T47D (cell line): Measurements from ENCODE around the gene BIN1.

Experiments used
- DNase-seq, 2 experiments: peaks; one replicate each; pipeline versions ENCODE4 v3.0.0 to v3.0.0-alpha.2; 2011 to 2012; ENCODE audit warnings: low read depth in 1 of 2, low spot score in 1 of 2
- JUND ChIP-seq: IDR thresholded peaks from 2 replicates; pipeline ENCODE4 v1.6.1; 2012; ENCODE audit warnings: low read depth
- in situ Hi-C: cut with HindIII; loops from 2 replicates; pipeline ENCODE4 v1.10.0; 2016; ENCODE audit warnings: low sequenced_read_pairs, low pct_unique_long_range_greater_than_20kb

BIN1 gene

DNA sequence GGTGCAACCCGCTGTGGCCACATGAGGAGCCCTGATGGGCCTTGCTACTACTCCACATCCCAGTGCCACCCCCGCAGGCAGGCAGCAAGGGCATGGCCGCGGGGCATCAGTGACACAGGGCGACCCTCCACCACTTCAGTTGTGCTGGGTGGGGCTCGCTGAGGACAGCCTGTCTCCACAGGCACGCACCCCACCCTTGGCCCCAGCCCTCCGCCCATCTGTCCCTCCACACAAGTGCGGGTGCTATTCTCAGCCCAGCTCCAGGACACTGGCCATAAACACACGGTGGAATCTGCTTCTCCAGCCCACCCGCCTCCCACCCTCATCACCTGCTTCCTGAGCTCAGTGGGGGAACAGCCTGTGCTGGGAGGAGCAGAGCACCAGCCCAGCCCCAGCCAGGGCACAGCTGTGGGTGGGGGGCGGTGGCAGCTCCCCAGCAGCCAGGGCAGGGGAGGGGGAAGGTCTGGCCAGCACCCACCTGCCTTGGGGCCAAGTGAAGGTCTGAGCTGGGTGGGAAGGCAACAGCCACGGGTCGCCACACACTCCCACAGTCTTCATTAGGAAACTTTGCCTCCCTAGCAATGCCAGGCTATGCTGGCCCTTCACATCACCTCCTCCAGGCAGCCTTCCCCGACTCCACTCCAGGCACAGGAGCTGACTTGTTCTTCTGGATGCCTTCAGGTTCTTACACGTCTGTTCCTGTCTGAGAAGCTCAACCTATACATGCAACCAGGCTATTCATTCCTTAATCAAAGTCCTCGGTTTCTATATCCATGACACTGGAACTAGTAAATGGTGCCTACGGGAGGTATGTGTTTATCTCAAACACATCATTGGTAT, 16.5 kb downstream of the BIN1 start:
- no peak for TF ChIP-seq JUND
- no peak for DNase-seq
- in situ Hi-C loops, result no loop called here

GRCh38 chr2:127089478-127090235, 17.3 kb downstream of the BIN1 start:
- no peak for TF ChIP-seq JUND
- no peak for DNase-seq
- in situ Hi-C loops, result no loop called here

GRCh38 chr2:127088706-127089105, 18.2 kb downstream of the BIN1 start:
- DNase-seq, result no peak
- in situ Hi-C loops, result no loop called here
- TF ChIP-seq JUND, result no peak

DNA sequence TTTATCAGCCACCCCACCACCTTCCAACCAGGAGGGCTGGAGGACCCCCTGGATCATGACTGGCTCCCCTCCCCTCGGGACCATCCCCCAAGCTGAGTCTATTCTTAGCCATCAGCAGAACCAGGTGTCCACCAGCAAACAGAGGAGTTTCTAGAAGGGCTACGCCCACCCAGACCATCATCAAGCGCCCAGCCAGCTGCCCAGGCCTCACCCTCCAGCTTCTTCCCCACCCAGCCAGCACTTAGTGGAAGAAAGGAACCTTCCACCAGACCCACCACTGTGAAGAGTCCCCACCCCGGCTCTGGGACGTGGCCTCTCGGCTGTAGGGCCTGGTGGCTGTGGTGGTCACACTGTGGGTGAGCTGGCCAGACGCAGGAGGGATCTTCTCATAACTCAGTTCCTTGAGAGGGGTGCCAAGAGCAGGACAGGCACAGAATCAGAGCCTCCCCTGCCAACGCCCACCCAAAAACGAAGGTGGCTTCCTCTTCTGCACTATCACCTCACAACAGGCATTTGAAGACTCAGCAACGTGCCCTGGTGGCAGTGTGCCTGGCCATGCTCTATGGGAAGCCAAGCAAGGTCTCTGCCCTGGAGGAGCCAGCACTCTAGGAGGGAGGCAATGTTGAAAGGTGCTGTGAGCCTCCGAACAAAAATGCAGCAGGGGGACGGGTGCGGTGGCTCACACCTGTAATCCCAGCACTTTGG, 19.0 kb downstream of the BIN1 start:
- TF ChIP-seq JUND, result no peak
- no peak for DNase-seq

DNA sequence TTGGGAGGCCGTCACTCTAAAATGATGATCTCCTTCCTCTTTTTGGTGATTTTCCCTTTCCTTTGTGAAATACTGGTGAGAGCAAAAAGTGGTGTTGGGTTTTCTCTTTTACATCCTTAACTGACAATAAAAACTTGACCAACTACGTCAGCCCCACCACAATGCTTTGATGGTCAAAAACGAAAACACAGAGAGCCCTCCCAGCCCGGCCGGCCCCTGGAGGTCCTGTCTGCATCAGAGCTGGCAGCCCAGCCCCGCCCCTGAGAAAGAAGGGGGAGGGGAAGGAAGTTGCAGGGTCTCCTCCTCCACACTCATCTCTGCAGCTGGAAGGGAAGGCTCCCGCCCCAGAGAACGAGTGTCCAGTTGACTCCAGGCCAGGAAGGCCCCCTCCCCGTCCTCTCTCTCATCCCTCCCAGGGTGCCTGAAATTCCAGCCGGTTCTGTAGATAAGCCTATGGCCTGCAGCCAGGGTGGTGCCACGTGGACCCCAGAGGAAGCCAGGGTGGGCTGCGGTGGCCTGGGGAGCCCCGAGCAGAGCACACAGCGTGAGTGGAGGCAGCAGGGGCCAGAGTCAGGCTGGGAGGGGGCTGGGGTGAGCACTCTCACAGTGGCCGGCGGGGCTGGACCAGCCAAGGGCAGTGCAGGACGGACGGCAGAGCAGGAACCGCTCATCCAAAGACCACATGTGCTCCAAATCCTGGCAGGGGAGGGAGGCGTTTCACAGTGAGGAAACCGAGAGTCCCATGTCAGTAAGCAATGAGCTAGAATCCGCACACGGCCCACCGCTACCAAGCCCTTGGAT, 19.8 kb downstream of the BIN1 start:
- no peak for DNase-seq
- in situ Hi-C loops, result no loop called here
- TF ChIP-seq JUND, result no peak

More for the DNA sequence above, 19.0 kb downstream of the BIN1 start:
- in situ Hi-C loops, result no loop called here

DNA sequence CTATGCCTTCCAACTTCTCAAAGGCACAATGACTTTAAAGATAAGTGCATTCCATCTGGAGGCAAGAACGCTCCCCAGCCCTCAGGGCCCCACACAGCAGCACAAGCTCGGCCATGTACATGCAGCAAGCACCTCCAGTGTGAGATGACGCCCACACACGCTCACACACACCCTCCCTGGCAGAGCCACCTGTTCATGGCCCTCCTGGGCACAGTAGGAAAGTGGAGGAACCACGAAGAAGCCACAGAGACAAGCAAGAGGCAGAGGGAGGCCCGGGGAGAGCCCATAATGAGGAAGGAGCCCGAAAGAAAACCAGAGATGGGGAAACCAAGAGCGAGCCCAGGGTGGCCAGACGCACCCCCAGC, 21.7 kb downstream of the BIN1 start:
- no peak for TF ChIP-seq JUND
- in situ Hi-C loops, result no loop called here

GRCh38 chr2:127084611-127085316, 22.2 kb downstream of the BIN1 start:
- TF ChIP-seq JUND, result no peak
- in situ Hi-C loops, result no loop called here
- DNase-seq, result no peak

More for the DNA sequence above, 21.7 kb downstream of the BIN1 start:
- peak in 1 of 2 experiments; percentile 51 for DNase-seq

GRCh38 chr2:127083819-127084503, 23.0 kb downstream of the BIN1 start:
- TF ChIP-seq JUND, result no peak
- peak; percentile 41 to 52 for DNase-seq
- in situ Hi-C loops, result no loop called here

DNA sequence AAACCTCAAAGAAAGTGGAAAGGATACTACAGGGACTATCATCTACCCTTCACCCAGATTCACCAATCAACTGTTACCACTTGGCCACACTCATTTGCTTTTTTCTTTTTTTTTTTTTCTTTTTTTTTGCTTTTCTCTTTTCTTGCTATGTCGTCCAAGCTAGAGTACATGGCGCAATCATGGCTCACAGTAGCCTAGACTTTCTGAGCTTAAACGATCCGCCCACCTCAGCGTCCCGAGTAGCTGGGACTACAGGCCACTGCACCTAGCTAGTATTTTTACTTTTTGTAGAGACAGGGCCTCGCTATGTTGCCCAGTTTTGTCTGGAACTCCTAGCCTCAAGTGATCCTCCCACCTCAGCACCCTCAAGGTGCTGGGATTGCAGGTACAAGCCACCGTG, 24.0 kb downstream of the BIN1 start:
- no peak for DNase-seq
- in situ Hi-C loops, result no loop called here
- no peak for TF ChIP-seq JUND

DNA sequence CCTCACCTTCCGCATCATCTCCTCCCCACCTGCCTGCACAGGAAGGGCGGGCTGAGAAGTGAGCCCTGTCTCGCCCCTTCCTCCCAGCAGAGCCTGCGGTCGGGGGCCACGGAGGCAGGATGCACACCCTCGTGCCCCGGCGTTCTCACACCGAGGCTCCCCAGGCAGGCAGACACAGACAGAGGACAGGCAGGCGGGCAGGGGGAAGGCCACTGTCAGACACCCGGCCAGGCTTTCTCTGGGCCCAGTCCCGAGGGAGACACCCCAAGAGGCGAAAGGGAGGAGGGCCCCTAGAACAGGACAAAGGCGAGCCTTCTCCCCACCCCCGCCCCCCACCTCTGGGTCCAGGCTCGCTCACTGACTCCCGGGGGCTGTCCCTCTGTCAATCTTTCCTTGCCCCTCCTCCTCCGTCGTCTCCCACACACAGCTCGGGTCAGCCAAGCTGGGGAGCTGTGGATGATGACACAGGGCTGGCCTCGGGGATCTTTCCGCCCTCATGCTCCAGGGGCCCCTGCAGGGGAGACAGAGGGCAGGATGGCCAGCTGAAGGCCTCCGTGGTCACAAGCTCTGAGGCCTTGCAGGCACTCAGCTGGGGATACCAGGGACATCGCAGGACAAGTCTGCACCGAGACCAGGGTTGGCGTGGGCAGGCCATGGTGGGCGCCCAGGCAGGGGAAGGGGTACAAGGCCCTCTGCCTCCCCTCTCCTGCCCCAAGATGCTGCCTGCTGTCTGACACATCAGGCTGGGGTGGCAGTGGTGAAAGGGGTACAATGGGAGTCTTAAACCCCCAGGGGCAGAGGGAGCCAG, 24.9 kb downstream of the BIN1 start:
- TF ChIP-seq JUND, result no peak
- in situ Hi-C loops, result no loop called here
- DNase-seq, result no peak
